NCI-H460 (cell line): ENCODE results near the gene ZNF830. TPM values are rescaled to one million over a fixed set of nuclear protein-coding genes. Genes with fewer than 3 reads are reported as not detected.
"Not testable (repeated sequence)": the region's sequence is repeated elsewhere in the genome, so short reads cannot be mapped to it uniquely, and the experiment has no call there.

ENCODE experiments used
- DNase-seq: peaks from one replicate; pipeline ENCODE4 v3.0.0-alpha.2; 2016; ENCODE audit warnings: low read depth; ENCODE audit errors: extremely low read depth
- polyA plus RNA-seq: library from polyadenylated mRNA; depleted of rRNA; stranded (reverse); fragments of >200 nt; gene quantifications from 2 replicates; pipeline ENCODE4 v1.2.3, GENCODE V29; 2014; cell fraction: nucleus; rRNA removed
- total RNA-seq: library from RNA; depleted of rRNA; stranded (reverse); fragments of >200 nt; shearing (Covaris generic); gene quantifications from 2 replicates; pipeline ENCODE4 v1.2.3, GENCODE V29; 2014; rRNA removed

Gene ZNF830
- 15.6 and 20.2 TPM in 2 replicates for total RNA-seq
- 7.9 and 9.0 TPM in 2 replicates for polyA plus RNA-seq

GRCh38 chr17:34961093-34961911 lies at the start of gene ZNF830, which contains the start of gene CCT6B:
Gene ZNF830 (plus strand): TSS chr17:34961540. CDS start chr17:34961567, 27 bp downstream.
Gene CCT6B (minus strand): TSS chr17:34961460. CDS start chr17:34961393, 67 bp downstream.
- DNase-seq = peak; percentile 94

- DNase-seq = no peak
Observed at GRCh38 chr17:34913001-34913400, 48.3 kb upstream of the ZNF830 start.

- no peak for DNase-seq
Observed at GRCh38 chr17:34916120-34916519, 45.2 kb upstream of the ZNF830 start.

GRCh38 chr17:34917381-34917780 lies 44.0 kb upstream of the ZNF830 start:
- DNase-seq = no peak

GRCh38 chr17:34920676-34921075 lies 40.7 kb upstream of the ZNF830 start:
- no peak for DNase-seq

- no peak for DNase-seq
Observed at GRCh38 chr17:34926661-34927060, 34.7 kb upstream of the ZNF830 start.

GRCh38 chr17:34930283-34930682 lies 31.1 kb upstream of the ZNF830 start:
- DNase-seq = no peak

- DNase-seq = not testable (repeated sequence)
Observed at GRCh38 chr17:34950780-34951179, 10.6 kb upstream of the ZNF830 start.

GRCh38 chr17:34958438-34958837 lies 2.9 kb upstream of the ZNF830 start:
- DNase-seq = no peak

GRCh38 chr17:34974179-34974578 lies 12.8 kb downstream of the ZNF830 start:
- DNase-seq = no peak

GRCh38 chr17:34974794-34975785 lies 13.8 kb downstream of the ZNF830 start:
- DNase-seq = no peak

- no peak for DNase-seq
Observed at GRCh38 chr17:34979153-34979552, 17.8 kb downstream of the ZNF830 start.

- no peak for DNase-seq
Observed at GRCh38 chr17:34979650-34980352, 18.5 kb downstream of the ZNF830 start.

GRCh38 chr17:34980353-34980680 lies 19.0 kb downstream of the ZNF830 start, which contains the start of gene LIG3:
Gene LIG3 (plus strand): TSS chr17:34980512. CDS start chr17:34983006, 2,494 bp downstream.
- DNase-seq = peak; percentile 92

GRCh38 chr17:34980681-34981537 lies 19.6 kb downstream of the ZNF830 start:
- DNase-seq = peak; percentile 69

- DNase-seq = no peak
Observed at GRCh38 chr17:34981538-34982241, 20.4 kb downstream of the ZNF830 start.

- no peak for DNase-seq
Observed at GRCh38 chr17:34987232-34987631, 25.9 kb downstream of the ZNF830 start.

GRCh38 chr17:34988644-34989043 lies 27.3 kb downstream of the ZNF830 start:
- DNase-seq = no peak

GRCh38 chr17:34989473-34989872 lies 28.1 kb downstream of the ZNF830 start:
- no peak for DNase-seq
